ENCODE results near the gene ZCRB1.

The ZCRB1 gene

GRCh38 chr12:42273706-42274105, 52.2 kb downstream of the ZCRB1 start:
- CTCF ChIA-PET, result no interaction called here

GRCh38 chr12:42270596-42270995, 55.3 kb downstream of the ZCRB1 start:
- no peak overlapping the region for H3K27ac ChIP-seq (ENCODE audit: extremely low read depth, low read depth, low read length)
- ChIA-PET CTCF (no interaction called here), POLR2A (no interaction called here)
- TF ChIP-seq ZNF677 (tag by site-specific recombination; IDR thresholded peaks at IDR 0.05), result no peak
- TF ChIP-seq ZNF488 (tag by site-specific recombination; IDR thresholded peaks at IDR 0.05), result no peak
- TF ChIP-seq HIC1 (tag by site-specific recombination; IDR thresholded peaks at IDR 0.05), result no peak
- TF ChIP-seq ZEB2 (tag by site-specific recombination; IDR thresholded peaks at IDR 0.05), result no peak
- no peak for TF ChIP-seq ZNF155 (tag by site-specific recombination; IDR thresholded peaks at IDR 0.05)
- TF ChIP-seq ZNF184 (tag by site-specific recombination; IDR thresholded peaks at IDR 0.05), result no peak
- TF ChIP-seq ZNF510 (tag by site-specific recombination; IDR thresholded peaks at IDR 0.05; ENCODE audit: insufficient replicate concordance), result no peak
- TF ChIP-seq ZNF214 (tag by site-specific recombination; IDR thresholded peaks at IDR 0.05; ENCODE audit: borderline replicate concordance), result no peak
- no peak for TF ChIP-seq ZNF350 (tag by site-specific recombination; IDR thresholded peaks at IDR 0.05)
- no peak for TF ChIP-seq ZNF398 (tag by site-specific recombination; IDR thresholded peaks at IDR 0.05)
- no peak for TF ChIP-seq ZSCAN30 (tag by site-specific recombination; IDR thresholded peaks at IDR 0.05)
- no peaks in the 10 kb centered on the region for H3K36me3 ChIP-seq (ENCODE audit: control insufficient read depth in 2 of 2, insufficient read depth in 1 of 2, low read length in 2 of 2)
- no peak overlapping the region for H3K4me3 ChIP-seq (ENCODE audit: low read depth, low read length)
- no peaks in the 10 kb centered on the region for H3K9me3 ChIP-seq (ENCODE audit: control insufficient read depth, insufficient read depth, low read depth, low read length)
- no peaks in the 10 kb centered on the region for H3K4me1 ChIP-seq (ENCODE audit: control insufficient read depth, insufficient read depth, low read length)

More at GRCh38 chr12:42273706-42274105, 52.2 kb downstream of the ZCRB1 start:
- Histone ChIP-seq H3K4me3 (ENCODE audit: low read depth, low read length) (no peak overlapping the region), H3K36me3 (ENCODE audit: control insufficient read depth in 2 of 2, insufficient read depth in 1 of 2, low read length in 2 of 2) (no peaks in the 10 kb centered on the region), H3K27ac (ENCODE audit: extremely low read depth, low read depth, low read length) (no peak overlapping the region), H3K4me1 (ENCODE audit: control insufficient read depth, insufficient read depth, low read length) (no peaks in the 10 kb centered on the region), H3K9me3 (ENCODE audit: control insufficient read depth, insufficient read depth, low read depth, low read length) (no peaks in the 10 kb centered on the region)
- POLR2A ChIA-PET, result interaction anchor here (1.3 kb wide), 1 partner anchor 129 kb away, joined by 3 read pairs; no protein-coding TSS in a partner anchor
- no peak for TF ChIP-seq REST (tag by site-specific recombination; IDR thresholded peaks at IDR 0.05)
- no peak for TF ChIP-seq ZNF629 (tag by site-specific recombination; IDR thresholded peaks at IDR 0.05)
- TF ChIP-seq ZNF621 (tag by site-specific recombination; IDR thresholded peaks at IDR 0.05), result no peak
- no peak for TF ChIP-seq ZNF785 (tag by site-specific recombination; IDR thresholded peaks at IDR 0.05)
